Measurements from ENCODE around the gene ARVCF.
A peak's percentile ranks its signal among the peaks of the same experiment; 100 is the strongest.

Gene ARVCF

GRCh38 chr22:20016734-20017621 lies at the start of gene ARVCF:
ARVCF (minus strand) TSS chr22:20016823; CDS start chr22:19990794, 26,029 bp downstream.
- peak; percentile 95 for DNase-seq (ENCODE audit: low spot score)

GRCh38 chr22:20065896-20066616 lies 49.4 kb upstream of the ARVCF start:
- DNase-seq (ENCODE audit: low spot score): no peak

GRCh38 chr22:20064545-20065262 lies 48.1 kb upstream of the ARVCF start:
- DNase-seq (ENCODE audit: low spot score): no peak

- DNase-seq (ENCODE audit: low spot score): no peak
Observed at GRCh38 chr22:20064140-20064480, 47.5 kb upstream of the ARVCF start.

- DNase-seq (ENCODE audit: low spot score): no peak
Observed at GRCh38 chr22:20063271-20064139, 46.9 kb upstream of the ARVCF start.

- DNase-seq (ENCODE audit: low spot score): no peak
Observed at GRCh38 chr22:20062766-20063083, 46.1 kb upstream of the ARVCF start.

- no peak for DNase-seq (ENCODE audit: low spot score)
Observed at GRCh38 chr22:20062043-20062765, 45.6 kb upstream of the ARVCF start.

- DNase-seq (ENCODE audit: low spot score): no peak
Observed at GRCh38 chr22:20061481-20061861, 44.8 kb upstream of the ARVCF start.

- no peak for DNase-seq (ENCODE audit: low spot score)
Observed at GRCh38 chr22:20060700-20061480, 44.3 kb upstream of the ARVCF start.

- no peak for DNase-seq (ENCODE audit: low spot score)
Observed at GRCh38 chr22:20058989-20059770, 42.6 kb upstream of the ARVCF start.

GRCh38 chr22:20057596-20058268 lies 41.1 kb upstream of the ARVCF start:
- no peak for DNase-seq (ENCODE audit: low spot score)

GRCh38 chr22:20056696-20057386 lies 40.2 kb upstream of the ARVCF start:
- no peak for DNase-seq (ENCODE audit: low spot score)

GRCh38 chr22:20056161-20056560 lies 39.5 kb upstream of the ARVCF start:
- DNase-seq (ENCODE audit: low spot score): no peak

GRCh38 chr22:20055654-20056053 lies 39.0 kb upstream of the ARVCF start:
- DNase-seq (ENCODE audit: low spot score): no peak

- DNase-seq (ENCODE audit: low spot score): no peak
Observed at GRCh38 chr22:20055144-20055543, 38.5 kb upstream of the ARVCF start.

- no peak for DNase-seq (ENCODE audit: low spot score)
Observed at GRCh38 chr22:20054485-20054884, 37.9 kb upstream of the ARVCF start.

- DNase-seq (ENCODE audit: low spot score): no peak
Observed at GRCh38 chr22:20054034-20054427, 37.4 kb upstream of the ARVCF start.

GRCh38 chr22:20053407-20054033 lies 36.9 kb upstream of the ARVCF start:
- DNase-seq (ENCODE audit: low spot score): no peak

All from ecto neural progenitor cell (in vitro differentiated cells).